ENCODE data around the gene RPUSD3.

The RPUSD3 gene

DNA sequence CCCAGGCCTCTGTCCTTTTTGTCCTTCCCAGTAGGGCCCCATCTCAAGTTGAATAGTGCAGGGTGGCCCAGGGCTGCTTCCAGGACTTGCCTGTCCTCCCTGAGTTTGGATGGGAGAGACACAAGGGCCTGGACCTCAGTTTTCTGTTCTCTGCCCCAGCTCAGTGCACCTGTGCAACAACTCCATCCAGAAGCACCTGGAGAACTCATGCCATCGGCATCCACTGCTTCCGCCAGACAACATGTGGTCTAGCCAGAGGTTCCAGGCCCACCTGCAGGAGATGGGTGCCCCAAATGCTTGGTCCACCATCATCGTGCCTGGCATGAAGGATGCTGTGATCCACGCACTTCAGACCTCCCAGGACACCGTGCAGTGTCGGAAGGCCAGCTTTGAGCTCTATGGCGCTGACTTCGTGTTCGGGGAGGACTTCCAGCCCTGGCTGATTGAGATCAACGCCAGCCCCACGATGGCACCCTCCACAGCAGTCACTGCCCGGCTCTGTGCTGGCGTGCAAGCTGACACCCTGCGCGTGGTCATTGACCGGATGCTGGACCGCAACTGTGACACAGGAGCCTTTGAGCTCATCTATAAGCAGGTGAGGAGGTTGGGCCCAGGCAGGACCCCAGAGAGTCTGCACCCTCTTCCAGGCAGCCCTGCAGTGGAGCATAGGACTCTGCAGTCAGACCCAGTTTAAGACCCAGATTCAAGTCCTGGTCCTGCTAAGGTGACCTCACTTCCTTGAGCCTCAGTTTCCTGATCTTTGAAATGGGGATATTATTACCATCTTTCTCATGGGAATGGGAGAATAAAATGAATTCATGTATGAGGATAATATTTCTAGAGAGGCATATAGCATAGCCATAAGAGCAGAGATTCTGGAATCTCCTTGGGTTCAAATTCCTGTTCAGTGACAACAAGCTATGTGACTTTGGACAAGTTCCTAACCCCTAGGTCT is 14.7 kb downstream of the RPUSD3 start:
- no peak for DNase-seq

DNA sequence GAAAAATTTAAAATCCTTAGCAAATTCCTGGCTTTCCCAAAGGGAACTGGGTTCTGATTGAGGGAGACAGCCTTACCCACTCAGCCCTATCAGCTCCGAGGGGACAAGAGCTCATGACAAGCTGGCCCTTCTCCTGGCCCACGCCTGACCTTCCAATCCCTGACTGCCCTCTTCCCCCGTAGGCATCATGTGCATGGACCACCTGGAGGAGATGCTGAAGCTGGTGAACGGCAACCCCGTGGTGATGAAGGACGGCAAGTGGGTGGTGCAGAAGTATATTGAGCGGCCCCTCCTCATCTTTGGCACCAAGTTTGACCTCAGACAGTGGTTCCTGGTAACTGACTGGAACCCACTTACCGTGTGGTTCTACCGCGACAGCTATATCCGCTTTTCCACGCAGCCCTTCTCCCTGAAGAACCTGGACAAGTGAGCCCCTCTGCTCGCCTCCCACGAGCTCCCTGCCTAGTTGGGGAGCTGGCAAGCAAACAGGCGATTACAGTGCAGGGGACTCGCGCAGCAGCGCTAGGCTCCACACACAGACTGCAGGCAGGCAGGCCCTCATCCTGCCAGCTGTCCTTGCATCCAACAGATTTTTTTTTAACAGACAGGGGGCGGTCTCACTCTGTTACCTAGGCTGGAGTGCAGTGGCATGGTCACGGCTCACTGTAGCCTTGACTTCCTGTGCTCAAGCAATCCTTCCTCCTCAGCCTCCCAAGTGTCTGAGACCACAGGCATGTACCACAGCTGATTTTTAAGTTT is 16.8 kb downstream of the RPUSD3 start:
- DNase-seq, result no peak

DNA sequence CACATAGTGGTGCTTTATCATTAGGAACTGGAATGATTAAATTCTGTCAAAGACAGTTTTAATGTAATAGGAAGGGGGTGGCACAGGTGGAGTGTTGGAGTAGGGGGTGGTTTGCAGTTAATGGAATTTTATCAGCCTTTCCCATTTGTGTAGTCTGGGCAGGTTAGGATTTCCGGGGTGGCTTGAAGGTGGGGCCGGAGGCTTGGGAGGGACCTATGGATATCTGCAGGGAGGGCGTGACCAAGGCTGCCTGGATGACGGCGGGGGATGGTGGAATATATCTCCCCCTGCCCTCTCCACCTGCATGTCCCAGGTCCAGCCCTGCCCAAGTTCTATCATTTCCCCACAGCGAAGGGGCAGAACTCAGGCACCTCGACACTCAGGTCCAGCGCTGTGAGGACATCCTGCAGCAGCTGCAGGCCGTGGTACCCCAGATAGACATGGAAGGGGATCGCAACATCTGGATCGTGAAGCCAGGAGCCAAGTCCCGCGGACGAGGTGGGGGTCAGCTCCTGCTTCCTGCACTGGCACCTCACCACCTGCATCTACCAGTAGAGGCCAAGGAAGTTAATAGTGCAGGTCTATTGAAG is 18.3 kb downstream of the RPUSD3 start:
- DNase-seq, result no peak

DNA sequence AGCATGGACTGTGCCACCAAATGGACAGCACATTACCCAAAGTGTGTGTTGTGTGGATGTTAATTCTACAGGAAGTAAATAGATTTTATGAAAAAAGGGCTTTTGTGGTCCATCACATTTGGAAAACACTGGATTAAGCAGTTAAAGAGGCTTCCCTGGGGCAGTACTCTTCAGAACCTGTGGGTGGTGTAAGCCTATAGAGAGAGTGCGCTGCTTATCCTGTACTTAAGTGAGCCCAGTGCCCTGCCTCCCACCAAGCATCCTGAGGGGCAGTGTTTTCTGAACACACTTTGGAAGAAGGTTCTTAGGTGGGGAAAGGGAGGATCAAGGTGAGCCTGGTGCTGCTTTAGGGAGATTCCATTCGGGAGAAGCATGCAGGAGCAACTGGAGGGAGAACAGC is 22.9 kb downstream of the RPUSD3 start:
- DNase-seq, result no peak

DNA sequence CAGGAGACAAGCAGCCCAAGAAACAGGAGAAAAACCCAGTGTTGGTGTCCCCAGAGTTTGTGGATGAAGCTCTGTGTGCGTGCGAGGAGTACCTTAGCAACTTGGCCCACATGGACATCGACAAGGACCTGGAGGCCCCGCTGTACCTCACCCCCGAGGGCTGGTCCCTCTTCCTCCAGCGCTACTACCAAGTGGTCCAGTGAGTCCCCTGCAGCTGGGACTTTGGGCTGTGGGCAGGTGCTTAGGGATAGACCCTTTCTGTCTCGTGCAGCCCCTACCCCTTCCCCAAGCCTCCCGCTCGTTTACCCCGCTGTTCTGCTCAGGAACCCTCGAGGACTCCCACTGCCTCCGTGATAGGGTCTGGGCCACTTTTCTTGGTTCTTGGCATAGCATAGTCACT is 23.3 kb downstream of the RPUSD3 start:
- no peak for DNase-seq

DNA sequence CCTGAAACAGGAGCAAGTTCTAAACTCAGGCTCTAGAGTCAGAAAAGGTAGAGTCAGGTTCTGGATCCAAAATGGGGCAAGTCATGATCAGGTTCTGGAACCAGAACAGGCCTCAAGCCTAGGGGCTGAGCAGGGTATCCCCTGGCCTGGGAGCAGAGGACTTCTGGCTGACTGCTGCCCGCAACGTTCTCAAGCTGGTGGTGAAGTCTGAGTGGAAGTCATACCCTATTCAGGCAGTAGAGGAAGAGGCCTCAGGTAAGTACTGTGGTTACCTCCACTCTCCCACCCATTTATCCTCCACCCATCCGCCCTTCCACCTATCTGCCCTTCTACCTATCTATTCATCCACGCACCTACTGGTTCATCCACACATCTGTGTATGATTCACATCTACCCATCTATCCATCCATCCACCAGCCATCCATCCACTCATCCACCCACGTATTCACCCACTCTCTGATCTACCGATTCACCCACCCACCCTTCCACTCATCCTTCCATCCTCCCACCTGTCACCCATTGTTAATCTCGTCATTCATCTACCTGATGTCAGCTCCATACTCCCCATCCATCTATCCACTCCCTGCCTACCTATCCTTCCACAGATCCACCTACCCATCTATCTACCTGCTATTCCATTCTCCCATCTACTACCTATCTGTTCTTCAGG is 25.0 kb downstream of the RPUSD3 start:
- no peak for DNase-seq

DNA sequence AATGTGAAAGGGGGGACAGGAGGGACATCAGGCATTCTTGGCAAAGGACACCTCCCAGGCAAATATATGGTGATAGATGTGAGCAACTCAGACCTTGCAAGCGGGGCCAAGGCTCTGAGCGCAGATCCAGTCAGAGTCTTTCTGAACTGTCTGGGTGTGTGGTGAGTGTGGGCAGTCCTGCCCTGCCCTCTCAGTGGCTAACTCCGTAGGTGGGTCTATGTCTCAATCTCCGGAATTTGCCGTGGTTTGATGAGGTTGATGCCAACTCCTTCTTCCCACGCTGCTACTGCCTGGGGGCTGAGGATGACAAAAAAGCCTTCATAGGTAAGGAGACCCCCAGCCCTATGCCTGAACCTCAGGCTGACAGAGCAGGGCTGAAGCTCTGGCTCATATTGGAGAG is 26.4 kb downstream of the RPUSD3 start:
- no peak for DNase-seq

DNA sequence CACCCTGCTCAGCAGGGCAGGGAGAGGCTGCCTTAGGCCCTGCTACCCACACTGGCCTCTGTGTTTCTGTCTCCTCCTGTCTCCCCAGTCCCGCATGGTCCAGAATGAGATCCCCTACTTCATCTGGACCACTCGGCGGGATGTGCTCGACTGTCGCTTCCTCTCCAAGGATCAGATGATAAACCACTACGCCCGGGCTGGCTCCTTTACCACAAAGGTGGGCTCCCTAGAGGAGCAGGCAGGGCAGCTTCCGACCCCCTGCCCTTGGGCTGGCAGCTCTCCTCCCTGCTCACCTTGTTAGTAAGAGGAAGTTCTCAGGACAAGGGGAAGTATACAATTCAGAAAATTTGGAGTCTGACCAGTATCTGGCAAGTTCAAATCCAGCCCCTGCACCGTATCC is 27.8 kb downstream of the RPUSD3 start:
- DNase-seq, result no peak

DNA sequence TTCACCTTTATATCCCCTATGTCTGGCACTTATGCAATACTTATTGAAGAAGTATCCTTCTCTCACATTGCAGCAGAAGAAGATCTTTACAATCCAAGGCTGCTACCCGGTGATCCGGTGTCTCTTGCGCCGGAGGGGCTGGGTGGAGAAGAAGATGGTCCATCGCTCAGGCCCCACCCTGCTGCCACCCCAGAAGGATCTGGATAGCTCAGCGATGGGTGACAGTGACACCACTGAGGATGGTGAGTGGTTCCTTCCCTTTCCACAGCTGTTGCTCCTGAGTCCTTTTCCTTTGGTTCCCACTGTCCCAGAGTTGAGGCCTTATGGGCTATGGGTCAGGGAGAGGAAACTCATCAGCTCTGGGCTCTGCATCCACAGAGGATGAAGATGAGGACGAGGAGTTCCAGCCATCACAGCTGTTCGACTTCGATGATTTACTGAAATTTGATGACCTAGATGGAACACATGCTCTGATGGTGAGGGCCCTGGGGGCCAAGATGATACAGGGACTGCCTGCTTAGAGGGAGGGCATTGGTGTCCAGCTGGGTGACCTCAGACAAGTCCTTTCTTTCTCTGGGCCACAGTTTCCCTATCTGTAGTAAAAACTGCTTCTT is 30.8 kb downstream of the RPUSD3 start:
- no peak for DNase-seq

DNA sequence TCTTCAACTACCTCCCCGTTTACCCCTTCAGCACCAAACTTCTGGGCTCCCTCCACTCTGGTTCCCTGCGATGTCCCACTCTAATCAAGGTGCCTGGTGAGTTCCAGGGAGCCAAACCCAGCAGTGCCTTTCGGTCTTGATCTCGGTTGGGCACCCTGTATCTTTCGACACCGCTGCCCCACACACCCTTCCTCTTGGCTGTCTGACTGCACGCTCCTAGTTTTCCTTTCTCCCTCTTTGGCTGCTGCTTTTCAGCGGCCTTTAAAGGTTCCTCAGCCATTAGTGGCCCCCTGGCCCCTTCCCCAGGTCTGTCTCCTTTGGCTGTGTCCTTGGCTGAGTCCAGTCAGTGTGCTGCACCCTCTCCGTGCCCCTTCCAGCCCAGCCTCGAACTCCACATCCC is 33.0 kb downstream of the RPUSD3 start:
- no peak for DNase-seq

DNA sequence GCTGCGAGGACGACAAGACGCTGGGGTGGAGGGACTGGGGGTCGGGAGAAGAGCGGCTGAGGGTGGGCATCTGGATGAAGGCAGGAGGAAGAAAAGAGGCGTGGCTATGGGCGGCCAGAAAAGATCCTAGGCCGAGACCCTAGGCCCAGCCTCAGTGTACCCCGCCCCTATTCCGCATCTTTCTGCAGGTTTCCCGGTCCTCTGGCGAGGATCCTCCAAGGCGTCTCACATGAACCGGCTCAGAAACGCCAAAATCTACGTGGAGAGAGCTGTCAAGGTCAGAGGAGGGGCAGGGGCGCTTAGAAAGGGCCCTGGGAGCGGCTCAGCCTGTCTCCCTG is 33.4 kb downstream of the RPUSD3 start:
- no peak for DNase-seq

DNA sequence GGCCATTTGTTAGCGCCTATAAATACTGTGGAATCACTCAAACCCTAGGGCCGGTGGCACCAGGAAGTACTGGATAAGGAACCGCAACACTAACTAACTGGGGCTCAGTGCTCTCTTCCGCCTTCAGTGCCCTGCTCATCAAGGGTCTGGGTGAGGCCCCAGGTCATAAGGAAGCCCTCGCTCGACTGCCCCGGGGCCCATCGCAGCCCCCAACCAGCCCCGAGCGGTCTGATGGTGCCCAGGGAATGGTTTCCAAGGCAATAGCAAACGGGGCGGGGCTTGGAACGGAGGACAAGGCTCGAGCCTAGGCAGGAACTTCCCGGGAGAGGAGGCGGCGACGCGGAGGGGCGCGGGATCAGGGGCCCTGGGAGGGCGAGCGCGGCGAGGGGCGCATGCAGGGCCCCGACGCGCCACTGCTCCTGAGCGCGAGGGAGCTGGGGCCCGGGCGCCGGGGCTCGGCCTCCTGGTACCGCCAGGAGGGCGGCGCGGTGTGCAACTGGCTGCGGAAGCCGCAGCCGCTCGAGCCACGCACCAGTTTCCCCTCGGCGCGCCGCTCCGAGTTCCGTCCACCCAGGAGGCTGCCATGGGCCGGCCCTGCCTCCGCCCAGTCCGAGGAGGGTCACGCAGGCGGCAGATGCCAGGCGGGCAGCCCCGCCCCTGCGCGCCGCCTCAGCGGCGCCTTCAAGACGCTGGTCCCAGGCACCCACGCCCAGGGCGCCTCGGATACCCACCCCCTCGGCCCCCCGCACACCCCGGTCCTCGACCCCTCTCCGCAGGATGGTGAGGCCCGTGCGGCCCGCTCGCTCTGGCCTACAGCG is 34.0 kb downstream of the RPUSD3 start, which contains the start of gene TTLL3:
Gene TTLL3 (plus strand): TSS at position 648 of the 818 bp plus-strand sequence. CDS start 400 bp downstream, outside the sequence.
- peak; percentile 79 for DNase-seq

DNA sequence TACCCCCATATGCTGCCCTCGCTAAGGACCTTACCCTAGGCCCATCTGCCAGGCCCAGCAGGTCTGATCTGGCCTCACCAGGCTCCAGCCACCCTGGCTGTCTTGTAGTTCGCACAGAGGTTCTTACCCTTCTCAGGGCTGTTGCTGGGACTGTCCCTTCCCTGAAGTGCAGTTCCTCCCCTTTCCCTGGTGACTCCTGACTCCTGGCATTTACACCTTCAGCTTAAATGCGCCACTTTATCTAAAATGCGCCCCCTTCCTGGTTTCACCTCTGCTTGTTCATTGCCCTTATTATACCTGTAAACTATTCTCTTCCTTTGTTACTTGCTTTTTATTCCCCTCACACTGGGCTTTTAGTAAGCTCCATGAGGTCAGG is 34.6 kb downstream of the RPUSD3 start:
- DNase-seq, result no peak

DNA sequence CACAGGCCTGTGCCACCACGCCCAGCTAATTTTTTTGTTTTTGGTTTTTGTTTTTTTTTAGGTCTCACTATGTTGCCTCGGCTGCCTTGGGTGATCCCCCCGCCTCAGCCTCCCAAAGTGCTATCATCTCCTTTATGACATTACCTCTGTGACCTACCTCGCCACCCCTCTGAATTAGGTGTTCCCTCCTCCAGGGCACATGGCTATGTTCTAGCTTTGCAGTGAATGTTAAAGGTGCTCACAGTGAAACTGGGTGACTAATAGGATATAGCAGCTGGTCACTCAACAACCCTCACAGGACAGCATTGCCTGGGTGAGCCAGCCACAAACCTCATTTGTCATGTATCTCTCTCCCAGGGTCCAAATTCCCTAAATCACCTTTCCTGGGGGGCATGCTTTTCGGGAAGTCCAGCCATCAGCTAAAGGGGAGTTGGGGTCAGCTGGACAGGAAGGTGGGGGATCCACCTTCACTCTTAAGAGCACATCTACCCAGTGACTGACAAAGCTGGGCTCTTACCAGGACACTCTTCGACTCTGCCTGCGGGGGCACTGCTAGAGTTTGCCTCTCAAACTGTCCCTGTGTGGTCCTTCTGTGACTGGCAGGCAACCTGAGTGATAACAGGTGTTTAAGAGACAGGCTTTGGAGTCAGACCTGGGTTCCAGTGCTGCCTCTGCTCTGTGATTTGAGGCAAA is 35.3 kb downstream of the RPUSD3 start:
- DNase-seq, result peak; percentile 22

DNA sequence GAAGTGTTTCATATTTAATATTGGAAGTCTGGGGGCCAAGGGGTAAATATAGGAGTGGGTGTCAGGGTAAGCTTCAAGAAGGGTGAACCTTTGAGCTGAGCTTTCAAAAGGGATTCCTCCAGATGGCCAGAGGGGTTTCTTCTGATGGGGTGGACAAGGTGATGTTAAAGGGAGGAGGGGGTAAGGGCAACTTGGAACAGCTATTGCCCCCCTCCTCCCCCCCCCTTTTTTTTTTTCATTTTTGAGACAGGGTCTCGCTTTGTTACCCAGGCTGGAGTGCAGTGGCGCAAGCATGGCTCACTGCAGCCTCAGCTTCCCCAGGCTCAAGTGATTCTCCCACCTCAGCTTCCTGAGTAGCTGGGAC is 35.8 kb downstream of the RPUSD3 start:
- no peak for DNase-seq

DNA sequence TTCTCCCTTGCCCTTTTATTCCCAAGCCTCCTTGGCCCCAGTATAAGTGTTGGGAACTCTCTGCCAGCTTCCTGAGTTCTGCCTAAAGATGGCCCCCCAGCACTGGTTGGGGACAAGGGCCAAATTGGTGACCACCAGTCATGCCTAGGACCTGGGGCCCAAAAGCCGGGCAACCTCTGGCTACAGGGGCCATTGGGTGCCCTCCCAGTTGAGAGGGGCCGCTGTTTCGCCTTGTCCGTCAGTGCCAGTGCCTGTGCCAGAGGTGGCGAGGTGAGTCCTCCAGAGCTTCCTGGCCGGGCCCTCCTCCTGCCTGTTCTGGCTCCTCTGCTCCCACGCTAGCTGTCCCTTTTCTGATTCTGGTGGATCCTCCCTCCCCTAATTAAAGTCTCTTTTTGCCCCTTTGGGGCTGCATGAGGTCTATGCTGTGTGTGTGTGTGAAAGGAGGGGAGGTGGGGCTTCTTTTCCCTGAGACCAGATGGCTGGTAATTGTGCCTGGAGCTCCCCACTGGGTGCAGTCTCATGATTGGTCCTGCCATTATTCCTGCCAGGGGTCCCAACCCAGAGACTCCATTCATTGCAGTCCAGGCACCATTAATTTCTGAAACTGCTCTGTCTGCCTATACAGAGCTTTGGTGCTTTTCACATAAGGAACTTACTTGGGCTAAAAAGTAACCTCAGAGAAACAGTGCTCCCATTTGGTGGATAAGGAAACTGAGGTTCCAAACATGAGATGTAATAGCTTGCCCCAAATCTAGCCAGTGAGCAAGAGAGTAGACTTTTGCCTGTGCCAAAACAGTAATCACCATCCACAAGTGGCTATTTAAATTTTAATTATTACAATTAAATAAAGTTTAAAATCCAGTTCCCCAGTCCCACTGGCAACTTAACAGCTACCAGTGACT is 36.9 kb downstream of the RPUSD3 start:
- no peak for DNase-seq

DNA sequence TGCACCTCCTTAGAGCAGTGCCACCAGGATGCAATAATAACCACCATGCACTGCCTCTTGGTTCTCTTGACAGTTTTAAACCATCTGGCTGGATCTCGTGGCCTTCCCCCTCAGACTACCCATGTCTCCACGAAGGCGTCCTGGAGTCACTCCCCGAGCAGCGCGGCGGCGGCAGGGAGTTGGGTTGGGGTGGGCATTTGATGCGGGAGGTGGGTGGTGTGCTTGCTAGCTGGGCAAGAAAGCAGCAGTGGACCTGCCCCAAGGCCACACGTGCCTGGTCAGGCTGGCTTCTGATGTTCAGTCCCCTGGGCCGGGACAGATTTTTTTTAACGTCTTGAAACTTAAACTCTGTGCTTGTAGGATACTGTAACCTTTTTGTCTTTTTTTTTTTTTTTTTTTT is 37.7 kb downstream of the RPUSD3 start:
- no peak for DNase-seq

DNA sequence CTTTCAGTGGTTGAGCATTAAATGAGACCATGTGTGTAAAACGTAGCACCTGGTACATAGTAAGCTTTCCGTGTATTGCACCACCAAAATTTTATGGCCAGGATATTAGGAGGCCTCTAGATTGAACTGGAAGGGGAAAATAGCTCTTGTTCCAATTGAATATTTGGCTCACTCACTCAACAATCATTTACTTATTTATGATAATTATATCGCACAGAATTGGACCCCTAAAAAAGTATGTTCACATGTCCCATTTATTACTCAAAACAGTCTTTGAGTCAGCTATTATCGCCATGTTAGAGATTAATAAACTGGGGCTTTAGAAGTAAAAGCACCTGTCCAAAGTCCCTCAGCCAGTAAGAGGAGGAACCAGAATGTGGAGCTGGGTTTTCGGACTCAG is 38.8 kb downstream of the RPUSD3 start:
- DNase-seq, result no peak

DNA sequence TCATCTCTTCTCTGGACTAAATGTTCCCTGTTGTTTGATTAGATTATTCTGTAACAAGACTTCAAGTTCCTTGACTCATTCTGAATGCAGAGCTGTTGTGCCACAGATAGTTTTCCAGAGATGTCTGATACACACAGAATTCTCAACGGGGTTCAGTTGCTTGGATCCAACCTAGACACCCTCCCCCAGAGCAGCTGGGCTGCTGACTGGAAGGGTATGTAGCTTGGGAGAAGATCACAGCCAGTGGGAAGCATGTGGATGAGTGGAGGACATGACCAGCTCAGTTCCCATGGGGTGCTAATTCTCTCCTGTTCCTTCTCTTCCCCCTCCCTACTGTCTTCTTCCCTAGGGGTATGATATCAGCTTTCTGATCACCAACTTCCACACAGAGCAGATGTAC is 40.3 kb downstream of the RPUSD3 start:
- DNase-seq, result no peak

DNA sequence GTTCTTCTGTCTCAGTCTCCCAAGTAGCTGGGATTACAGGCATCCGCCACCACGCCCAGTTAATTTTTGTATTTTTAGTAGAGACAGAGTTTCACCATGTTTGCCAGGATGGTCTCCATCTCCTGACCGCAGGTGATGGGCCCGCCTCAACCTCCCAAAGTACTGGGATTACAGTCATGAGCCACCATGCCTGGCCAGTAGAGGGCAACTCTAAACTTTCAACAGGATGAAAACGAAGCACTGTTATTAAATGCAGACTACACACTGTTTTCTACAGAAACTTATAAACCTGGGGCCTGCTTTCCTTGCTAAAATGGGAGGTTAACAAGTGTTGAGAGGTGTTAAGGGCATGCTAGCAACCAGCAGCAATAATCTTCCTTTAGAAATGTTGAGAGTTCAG is 43.3 kb downstream of the RPUSD3 start:
- DNase-seq, result no peak

Data from NCI-H226 (cell line).